ENCODE measurements around the gene TANC2. TPM values are rescaled to one million over a fixed set of nuclear protein-coding genes. Genes with fewer than 3 reads are reported as not detected.

Gene TANC2
- 41.5 and 87.0 TPM in 2 replicates for total RNA-seq

GRCh38 chr17:62965686-62966425 lies at the start of gene TANC2:
Gene TANC2, plus strand, starts transcription at chr17:62966235. Its CDS starts 43,325 bp downstream, at chr17:63009560.
- peak; percentile 80 to 84 for DNase-seq (ENCODE audit: low read depth in 2 of 2)

- DNase-seq (ENCODE audit: low read depth in 2 of 2) = peak; percentile 89 to 99
Measured at GRCh38 chr17:62916684-62917571, 49.1 kb upstream of the TANC2 start.

DNA sequence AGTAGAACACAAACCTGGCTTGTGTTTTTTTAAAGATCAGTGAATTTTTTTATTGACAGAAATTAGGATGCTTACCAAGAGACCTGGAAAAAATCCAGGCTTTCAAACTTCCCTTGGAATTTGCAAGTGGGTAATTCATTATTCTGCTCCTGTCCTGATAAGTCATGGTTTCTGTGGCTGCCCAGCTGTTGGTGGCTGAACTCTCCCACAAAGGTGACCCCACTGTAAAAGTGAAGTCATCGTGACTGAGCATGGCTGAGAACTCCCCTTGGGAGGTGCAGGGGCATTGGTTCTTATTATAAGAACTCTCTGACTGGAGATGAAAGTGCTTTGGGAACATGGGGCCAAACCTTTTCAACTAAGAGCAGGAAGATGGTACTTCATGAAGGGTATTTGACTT lies 46.6 kb upstream of the TANC2 start:
- DNase-seq (ENCODE audit: low read depth in 2 of 2) = peak in 1 of 2 donors; percentile 42

DNA sequence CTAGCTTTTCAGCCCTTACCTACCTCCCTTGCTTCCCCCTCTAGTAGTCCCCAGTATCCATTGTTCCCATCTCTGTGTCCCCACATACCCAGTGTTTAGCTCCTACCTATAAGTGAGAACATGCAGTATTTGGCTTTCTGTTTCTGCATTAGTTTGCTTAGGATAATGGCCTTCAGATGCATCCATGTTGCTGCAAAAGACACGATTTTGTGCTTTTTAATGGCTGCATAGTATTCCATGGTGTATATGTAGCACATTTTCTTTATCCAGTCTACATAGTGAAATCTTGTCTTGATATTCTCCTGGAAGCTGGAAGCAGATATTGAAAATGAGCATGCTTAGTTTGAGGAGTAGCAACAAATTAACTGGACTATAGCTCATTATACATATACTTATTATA lies 45.7 kb upstream of the TANC2 start:
- DNase-seq (ENCODE audit: low read depth in 2 of 2) = no peak

DNA sequence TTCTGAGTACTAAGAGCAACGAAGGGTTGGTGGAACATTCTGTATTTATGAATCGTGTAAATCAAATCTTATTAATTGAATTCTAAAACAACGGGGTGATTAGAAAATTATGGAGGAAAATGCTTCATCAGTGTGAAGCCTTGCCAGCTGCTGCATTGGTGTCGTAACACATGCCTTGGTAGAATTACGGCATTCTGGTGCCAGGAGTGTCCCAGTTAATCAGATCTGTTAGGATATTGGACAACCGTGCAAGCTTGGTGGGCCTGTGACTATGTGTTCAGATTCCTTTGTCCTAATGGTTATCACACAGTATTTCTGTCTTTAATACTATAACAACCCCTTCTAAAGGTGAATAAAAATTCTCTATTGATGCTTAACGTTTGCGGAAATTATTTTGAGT lies 44.2 kb upstream of the TANC2 start:
- no peak for DNase-seq (ENCODE audit: low read depth in 2 of 2)

- DNase-seq (ENCODE audit: low read depth in 2 of 2) = no peak
Measured at GRCh38 chr17:62923258-62924150, 42.5 kb upstream of the TANC2 start.

DNA sequence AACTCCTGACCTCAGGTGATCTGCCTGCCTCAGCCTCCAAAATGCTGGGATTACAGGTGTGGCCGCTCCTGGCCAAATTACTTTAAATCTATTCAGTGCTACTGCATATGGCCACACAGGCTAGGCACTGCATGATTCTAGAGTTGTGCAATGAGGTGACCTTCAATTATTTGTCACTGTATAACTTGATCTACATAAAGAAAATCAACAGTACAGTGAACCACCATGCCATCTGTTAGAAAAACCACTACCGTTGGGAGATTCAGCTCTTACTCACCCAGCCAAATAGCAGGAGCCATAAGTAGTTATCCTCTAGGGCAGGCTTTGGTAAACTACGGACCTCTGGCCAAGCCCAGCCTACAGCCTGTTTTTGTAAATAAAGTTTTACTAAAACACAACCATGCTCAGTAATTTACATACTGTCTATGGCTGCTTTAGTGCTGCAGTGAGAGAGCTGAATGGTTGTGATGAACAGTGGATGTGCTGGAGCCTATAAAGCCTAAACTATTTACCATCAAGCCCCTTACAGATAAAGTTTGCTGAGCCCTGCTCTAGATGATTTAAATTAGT lies 40.7 kb upstream of the TANC2 start:
- DNase-seq (ENCODE audit: low read depth in 2 of 2) = no peak

DNA sequence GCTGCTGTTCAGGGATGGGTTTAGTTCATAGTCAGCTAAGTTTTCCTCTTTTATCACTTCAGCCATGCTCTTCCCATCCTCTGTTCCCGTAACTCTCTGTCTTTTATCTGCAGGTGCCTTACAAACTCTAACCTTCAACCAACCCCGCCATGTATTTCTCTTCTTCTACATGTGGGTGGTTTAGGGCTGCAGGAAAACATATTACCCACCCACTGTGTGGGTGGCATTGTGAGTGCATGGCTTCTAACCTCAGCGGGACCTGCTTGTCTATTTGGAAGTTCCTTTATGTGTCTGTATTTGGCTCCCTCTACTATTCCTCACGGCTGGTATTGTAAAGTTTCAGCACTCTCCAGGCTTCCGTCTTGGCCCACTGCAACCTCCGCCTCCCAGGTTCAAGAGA lies 39.0 kb upstream of the TANC2 start:
- no peak for DNase-seq (ENCODE audit: low read depth in 2 of 2)

- no peak for DNase-seq (ENCODE audit: low read depth in 2 of 2)
Measured at GRCh38 chr17:62929320-62929719, 36.7 kb upstream of the TANC2 start.

GRCh38 chr17:62931101-62931500 lies 34.9 kb upstream of the TANC2 start:
- DNase-seq (ENCODE audit: low read depth in 2 of 2) = no peak

GRCh38 chr17:62933501-62934385 lies 32.3 kb upstream of the TANC2 start:
- DNase-seq (ENCODE audit: low read depth in 2 of 2) = peak in 1 of 2 donors; percentile 38

DNA sequence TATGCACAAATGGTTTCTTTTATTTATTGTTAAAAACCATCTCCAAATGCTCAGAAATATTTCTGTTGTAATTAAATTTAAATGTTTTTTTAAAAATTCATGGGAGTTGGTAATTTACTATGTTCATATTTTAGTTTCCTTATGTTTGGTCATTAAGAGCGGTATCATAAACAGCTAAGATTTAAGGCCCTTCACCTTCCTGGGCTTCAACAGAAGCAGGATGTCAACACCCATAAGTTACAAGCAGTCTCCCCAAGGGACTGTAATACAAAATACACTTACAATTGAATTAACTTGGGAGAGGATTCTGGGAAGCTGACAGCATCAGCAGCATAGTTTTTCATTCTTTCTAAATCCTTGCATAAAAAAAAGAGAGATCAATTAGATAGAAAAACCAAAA lies 30.9 kb upstream of the TANC2 start:
- no peak for DNase-seq (ENCODE audit: low read depth in 2 of 2)

DNA sequence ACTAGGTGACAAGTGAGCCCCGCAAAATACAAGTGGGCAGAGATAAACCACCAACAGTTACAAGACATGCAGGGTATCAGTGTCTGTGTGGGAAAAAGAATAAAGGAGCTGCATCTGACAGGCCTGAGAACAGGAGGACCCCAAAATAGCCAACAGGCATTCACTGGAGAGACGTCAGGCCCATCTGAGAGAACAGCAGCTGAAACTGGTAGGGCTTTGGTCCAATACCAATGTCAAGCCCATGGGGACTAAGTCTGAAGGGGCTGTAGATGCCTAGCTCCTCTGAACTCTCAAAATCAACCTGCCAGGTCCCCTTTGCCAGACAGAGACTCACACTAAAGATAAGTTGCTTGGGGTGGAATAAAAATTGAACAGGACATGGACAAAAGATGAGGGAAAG lies 30.5 kb upstream of the TANC2 start:
- no peak for DNase-seq (ENCODE audit: low read depth in 2 of 2)

DNA sequence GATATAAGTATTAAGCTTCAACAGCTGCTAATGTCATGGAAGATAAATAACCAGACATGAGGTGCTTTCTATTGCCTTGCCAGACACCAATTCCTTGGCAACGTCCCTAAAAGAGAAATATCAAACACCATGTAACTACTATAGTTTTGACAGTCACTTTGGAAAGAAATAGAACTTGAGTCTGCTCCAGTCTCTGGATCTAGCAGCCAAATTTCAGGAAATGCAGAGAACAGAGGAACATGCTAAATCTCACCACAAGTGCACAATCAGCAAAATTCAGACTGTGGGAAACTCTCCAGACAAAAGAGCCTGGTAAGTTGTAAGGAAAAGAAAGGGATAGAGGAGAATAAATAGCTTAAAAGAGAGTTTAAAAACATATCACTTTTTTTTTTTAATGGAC lies 28.4 kb upstream of the TANC2 start:
- no peak for DNase-seq (ENCODE audit: low read depth in 2 of 2)

- DNase-seq (ENCODE audit: low read depth in 2 of 2) = no peak
Measured at GRCh38 chr17:62941358-62941991, 24.6 kb upstream of the TANC2 start.

DNA sequence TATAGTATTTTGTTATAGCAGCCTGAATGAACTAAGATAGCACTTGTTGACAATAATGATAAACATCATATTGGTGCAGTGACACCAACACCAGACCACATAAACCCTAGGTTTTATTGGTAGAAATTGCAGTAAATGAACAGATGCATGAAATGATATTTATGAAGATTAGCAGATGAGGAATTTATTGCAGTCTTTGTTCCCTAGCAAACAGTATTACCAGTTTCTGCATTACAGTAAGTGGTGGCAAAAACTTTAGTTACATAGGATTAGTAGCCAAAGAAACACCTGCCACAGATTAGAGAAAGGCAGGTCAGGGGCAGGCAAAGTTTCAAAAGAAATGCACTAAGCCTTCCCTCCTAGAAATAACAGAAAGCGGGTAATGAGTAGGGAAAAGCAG lies 17.7 kb upstream of the TANC2 start:
- DNase-seq (ENCODE audit: low read depth in 2 of 2) = no peak

DNA sequence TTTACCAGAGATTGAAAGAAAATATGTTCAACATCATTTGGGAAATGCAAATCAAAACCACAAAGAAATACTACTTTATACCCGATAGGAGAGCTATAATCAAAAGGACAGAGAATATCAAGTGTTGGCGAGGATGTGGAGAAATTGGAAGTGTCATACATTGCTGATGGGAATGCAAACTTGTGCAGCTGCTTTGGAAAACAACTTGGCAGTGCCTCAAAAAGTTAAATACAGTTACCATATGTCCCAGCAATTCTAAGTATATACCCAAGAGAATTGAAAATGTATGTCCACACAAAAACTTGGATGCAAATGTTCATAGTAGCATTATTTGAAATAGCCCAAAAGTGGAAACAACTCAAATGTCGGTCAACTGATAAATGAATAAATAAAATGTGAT lies 17.0 kb upstream of the TANC2 start:
- DNase-seq (ENCODE audit: low read depth in 2 of 2) = no peak

DNA sequence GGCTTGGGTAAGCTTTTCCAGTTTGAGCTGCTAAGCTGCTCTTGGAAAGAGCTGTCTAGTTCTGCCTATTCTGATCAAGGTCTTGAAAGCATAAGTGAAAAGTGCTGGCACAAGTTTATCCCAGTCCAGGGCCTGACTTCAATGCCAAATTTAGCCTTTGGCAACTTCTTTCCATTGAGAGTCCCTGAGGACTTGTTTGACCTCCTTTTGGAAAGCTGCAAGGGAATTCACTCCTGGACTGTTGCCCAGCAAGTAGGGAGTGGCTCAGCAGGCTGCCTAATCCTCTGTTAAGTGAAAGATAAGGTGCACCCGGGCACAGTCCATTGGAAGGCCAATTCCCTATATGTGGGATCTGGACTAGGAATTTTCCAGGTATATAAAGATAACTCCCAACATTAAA lies 16.0 kb upstream of the TANC2 start:
- DNase-seq (ENCODE audit: low read depth in 2 of 2) = no peak

DNA sequence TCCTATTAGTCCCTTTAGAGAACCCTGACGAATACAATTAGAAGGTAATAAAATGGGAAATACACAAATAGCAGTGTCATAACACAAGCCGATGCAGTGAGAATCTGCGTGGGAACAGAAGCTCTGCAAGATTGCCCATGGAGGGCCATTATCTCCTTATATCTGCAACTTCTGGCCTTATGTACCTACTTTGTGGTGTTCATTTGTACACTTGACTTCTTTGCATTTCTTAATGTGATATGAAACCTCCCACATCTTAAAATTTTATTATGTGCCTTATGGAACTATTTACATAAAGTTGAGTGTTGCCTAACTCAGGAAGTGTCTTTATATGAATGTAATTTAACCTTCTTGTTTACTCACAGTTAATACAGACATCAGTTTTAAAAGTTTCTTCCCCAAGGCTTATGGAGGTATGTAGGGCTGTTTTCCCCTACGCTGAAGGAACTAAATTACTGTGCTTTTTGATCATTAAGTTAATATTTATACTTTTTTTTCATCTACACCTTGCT lies 10.1 kb upstream of the TANC2 start:
- DNase-seq (ENCODE audit: low read depth in 2 of 2) = no peak

DNA sequence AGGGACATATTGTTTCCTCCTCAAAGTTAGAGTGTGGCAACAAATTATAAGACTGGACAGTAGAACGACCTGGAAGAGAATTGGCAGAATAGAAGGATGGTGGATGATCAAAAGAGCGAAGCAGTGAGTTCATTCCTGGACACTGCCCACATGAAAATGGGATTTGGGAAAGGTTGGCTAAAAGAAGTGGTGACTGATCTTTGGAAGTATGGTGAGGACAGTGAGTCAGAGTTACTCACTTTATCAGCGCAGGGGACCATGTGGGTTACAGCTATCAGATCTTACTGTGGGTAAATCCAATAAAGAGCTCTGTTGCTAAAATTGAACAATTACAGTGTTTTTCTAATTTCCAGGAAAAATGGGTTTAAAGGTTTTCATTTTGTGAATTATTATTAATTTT lies 2.7 kb upstream of the TANC2 start:
- DNase-seq (ENCODE audit: low read depth in 2 of 2) = peak in 1 of 2 donors; percentile 24

Data from dermis microvascular lymphatic vessel endothelial cell (primary cell).